OCI-M1 (cell line): ENCODE measurements around the gene DOCK8.
"Not testable (repeated sequence)": the region's sequence is repeated elsewhere in the genome, so short reads cannot be mapped to it uniquely, and the experiment has no call there.

Experiments used
- DNase-seq: peaks from one replicate; lab custom pipeline; 2025; lab: John Stamatoyannopoulos, UW

DOCK8 gene

DNA sequence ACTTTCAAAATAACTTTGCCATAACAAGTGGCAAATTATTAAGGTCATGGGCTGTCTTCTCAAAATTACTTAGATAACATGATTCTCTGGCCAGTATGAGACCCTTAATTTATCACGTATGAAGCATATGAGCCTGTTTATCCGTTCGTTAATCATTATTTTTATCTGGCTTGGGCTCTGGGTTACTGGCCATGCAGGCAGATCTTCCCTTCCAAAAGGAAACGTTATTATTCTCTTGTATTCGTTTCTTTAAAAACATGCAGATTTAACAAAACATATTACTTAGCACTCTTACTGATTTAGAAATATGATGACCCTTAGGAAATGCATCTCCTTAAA is 148.6 kb downstream of the DOCK8 start:
- DNase-seq: no peak

DNA sequence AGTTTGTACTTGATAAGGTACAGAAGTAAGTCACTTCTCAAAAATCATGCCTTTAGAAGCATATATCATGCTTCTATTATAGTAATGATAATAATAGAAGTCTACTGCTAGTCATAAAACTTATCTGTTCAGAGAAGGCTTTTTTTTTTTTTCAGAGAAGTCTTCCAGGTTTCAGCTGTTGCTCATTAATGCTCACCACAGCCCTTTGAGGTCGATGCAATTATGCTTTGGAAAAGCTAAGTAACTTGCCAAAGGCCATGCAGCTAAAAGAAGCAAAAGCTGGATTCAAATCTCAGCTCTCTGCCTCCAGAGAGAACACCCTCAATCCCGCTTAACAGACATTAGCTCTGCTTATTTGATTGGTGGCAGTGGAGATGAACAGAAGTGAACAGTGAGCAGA is 150.8 kb downstream of the DOCK8 start:
- DNase-seq: no peak

DNA sequence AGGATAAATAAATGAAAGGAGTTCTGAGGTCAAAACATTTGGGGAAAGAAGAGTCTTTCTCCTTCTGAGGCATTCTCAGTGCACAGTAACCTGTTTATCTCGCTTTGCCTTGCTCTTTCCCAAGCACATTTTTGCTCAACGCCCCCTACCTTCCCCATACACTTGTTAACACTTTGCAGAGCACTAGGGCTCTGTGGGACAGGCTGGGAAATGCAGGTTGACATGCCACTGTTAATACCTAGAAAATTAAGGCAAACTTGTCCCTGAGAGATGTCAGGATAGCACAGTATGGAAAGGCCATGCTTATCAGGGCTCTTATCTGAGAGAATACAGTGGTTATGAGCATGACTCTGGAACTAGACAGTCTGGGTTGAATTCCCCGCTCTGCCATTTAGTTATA is 152.0 kb downstream of the DOCK8 start:
- DNase-seq: no peak

DNA sequence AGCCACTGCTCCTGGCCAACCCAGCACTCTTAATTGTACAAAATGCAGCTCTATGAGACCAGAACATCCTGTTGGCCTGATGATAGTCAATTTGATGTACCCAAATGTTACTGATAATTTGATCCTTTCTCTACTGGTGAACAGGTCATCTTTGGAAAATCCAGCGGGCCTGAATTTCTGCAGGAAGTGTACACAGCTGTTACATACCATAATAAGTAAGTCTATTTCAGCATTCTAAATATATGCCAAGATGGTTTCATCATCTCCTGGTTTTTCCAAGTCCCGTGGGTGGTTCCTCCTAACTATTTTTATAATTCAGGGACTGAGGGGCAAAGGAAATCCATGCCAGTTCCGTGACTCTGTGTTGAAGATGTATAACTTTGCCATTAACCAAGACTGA is 155.4 kb downstream of the DOCK8 start:
- DNase-seq: no peak

DNA sequence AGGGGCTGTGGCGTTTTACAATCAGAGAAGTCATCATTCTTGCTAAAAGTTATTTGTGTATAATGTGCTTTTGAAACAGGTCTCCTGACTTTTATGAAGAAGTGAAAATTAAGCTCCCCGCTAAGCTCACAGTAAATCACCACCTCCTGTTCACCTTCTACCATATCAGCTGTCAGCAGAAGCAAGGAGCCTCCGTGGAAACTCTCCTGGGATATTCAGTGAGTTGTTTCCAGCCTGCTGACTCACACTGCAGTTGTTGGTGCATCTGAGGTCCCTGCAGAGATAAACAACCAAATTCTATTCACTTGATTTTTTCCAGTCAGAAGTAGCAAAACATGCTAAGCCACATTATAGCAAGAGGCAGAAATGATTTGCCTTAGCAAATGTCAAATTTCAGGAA is 156.7 kb downstream of the DOCK8 start:
- DNase-seq: no peak

DNA sequence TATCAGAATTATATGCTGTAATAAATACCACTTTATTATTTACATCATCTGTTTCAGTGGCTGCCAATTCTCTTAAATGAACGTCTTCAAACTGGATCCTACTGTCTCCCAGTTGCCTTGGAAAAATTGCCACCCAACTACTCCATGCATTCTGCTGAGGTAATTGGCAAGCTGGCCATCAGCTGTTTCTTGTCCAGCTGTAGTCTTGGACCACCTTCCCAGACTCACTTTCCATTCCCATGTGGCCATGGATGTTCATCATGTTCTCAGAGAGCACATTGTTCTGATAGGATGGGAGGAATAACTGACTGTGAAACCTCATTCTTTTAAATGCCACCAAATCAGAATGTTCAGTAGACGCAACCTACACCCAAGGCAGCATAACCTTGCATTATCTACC is 157.5 kb downstream of the DOCK8 start:
- no peak for DNase-seq

DNA sequence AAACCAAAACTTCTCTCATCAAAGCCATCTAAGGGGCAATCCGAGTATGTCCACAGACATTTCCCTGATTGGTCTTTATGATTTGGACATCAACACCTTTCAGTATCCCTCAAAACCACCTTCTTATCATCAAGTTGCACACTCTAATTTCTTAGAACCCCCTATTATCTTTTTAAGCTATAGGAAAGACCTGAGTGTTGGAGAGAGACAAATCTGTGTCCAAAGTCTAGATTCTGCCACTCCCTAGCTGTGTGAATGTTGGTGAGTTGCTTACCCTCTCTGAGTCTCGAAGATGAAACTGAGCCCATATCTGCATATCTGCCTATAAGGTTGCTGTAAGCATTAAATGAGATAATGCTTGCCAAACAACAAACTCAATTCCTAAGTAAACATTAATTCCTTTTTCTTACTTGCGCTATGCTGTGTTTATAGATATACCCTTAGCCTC is 159.1 kb downstream of the DOCK8 start:
- DNase-seq: peak; percentile 25

DNA sequence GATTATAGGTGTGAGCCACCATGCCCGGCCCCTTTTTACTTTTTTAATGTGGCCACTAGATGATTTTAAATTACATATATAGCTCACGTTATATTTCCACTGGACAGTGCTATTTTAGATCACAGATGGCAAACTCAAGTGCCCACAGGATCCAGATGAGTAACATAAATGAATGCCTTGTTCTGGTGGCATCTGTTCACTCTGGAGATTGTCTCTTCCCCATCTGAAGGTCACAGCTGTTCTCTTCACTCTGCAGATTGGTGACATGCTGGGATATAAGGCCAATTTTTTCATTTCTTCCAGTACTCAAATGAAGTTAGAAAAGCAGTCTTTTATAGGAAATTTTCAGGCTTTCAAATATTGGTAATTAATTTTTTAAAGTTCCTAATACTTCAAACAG is 160.1 kb downstream of the DOCK8 start:
- DNase-seq: no peak

DNA sequence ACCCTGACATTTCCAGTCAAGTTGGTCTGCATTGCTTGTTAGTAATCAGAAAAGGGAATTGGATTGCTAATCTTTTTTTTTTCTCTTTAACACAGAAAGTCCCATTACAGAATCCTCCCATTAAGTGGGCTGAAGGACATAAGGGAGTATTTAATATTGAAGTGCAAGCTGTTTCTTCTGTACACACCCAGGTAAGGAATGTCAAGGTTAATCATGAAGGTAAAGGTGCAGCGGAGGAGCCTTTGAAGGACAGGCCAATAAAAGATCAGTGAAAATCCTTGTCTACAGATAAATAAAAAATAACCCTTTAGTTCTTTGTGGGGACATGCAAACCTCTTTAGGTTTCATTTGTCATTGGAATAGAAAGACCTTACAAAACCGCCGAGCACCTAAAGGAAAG is 161.4 kb downstream of the DOCK8 start:
- no peak for DNase-seq

DNA sequence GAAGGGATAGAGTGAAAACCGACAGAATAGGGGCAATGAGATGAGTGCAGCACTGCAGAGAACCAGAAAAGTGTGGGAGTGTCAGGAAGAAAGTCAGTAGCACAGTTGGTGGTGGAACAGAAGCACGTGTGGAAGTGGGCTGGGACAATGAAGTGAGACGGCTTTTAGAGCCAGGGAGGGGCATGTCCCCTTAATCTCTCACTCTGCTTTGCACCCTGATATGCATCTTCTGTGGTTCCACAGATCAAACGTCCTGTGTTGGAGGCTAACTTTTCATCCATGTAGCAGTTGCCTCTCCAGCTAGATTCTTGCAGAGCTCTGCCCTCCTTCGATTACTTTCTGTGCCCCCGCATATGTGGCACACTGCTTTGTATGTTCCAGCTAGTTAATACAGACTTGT is 163.6 kb downstream of the DOCK8 start:
- no peak for DNase-seq

DNA sequence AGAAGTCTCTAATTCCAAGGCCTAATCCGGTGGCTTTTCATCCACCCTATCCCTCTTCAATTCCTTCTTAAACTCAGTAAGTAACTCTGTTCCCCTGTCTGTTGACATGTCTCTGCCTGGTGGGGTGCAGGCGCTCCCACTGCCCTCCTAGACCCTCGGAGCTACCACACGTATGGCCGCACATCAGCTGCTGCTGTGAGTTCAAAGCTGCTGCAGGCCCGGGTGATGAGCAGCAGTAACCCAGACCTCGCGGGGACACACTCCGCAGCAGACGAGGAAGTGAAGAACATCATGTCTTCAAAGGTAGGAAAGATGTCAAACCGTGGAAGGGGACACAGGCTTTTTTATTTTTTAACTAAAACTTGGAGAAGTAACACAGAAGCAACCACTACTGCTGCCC is 167.7 kb downstream of the DOCK8 start:
- no peak for DNase-seq

DNA sequence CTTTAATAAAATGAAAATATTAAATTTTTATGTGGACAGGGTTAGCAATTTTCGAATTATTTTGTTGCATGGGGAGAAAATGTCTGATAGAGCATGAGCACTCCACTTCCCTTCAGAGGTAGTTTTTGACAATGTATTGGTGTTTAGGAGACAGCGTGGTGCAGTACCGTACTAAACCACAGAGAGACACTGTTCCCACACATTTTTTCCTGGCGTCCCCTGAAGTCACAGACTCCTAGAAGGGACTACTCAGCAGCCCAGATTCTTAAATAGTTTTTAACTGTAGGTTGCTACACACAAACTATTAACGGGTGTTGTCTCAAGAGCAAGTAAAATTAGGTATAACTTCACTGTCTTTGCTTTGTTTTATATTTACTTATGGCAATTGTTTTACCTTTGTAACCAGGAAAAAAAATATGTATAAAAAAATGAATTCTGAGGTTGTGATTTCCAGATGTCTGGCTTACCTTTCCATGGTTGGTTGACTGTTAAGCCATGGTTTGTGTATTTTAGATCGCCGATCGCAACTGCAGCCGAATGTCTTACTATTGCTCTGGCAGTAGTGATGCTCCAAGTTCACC is 171.2 kb downstream of the DOCK8 start:
- peak; percentile 10 for DNase-seq

DNA sequence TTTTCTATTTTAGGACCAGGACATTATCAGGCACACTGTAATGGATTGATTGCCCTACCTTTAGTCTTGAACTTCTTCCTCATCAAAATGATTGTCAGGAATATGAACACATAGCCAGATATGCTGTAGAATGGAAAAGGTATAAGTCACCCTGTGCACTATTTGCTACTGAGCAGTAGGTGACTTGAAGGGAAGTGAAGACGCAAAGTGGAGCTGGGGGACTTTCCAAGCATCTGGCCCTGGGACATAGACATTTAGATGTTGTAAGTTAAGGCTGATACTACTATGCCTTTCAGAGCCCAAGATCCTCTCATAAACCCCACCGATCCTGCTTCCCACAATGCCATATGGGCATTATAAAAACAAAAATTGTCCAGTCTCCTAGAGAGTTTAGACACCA is 174.5 kb downstream of the DOCK8 start:
- DNase-seq: no peak

DNA sequence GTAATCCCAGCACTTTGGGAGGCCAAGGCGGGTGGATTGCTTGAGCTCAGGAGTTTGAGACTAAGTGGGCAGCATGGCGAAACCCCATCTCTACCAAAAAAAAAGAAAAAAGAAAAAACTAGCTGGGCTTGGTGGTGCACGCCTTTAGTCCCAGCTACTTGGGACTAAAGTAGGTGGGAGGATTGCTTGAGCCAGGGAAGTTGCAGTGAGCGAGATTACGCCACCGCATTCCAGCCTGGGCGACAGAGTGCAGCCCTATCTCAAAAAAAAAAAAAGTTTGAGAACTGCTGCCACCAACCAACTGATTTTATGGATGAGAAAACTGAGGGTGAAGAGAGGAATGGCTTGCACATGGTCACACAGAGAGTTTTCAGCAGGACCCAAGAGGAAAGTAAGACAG is 175.1 kb downstream of the DOCK8 start:
- DNase-seq: no peak

DNA sequence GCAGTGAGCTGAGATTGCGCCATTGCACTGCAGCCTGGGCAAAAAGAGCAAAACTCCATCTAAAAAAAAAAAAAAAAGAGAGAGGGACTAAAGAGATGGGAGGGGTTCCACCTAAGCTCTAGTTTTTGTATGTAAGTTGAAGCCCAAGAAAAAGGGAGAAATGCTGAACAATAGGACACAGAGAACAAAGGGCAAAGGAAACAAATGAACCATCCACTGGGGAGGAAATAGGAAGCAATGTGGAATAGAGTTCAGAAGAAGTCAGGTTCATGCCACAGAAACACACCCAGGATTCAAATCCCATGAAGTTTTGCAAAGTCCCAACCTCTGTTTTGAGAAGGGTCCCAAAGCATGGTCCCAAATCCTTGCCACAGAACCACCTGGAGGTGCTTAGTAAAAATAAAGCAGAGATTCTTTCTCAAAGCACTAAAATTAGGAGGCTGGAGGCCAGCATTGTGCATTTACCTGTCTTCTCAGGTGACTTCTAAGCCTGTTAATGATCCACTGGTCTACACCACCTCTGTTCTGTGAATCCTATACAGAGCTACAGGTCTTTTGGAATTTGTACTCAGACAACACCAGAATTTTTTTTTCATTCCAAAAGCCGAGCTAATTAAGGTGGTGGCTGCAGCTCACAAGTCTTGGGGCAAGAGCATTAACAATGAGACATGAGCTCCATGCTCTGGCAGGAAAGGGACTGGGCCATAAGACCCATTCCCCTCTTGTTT is 177.6 kb downstream of the DOCK8 start:
- DNase-seq: no peak

DNA sequence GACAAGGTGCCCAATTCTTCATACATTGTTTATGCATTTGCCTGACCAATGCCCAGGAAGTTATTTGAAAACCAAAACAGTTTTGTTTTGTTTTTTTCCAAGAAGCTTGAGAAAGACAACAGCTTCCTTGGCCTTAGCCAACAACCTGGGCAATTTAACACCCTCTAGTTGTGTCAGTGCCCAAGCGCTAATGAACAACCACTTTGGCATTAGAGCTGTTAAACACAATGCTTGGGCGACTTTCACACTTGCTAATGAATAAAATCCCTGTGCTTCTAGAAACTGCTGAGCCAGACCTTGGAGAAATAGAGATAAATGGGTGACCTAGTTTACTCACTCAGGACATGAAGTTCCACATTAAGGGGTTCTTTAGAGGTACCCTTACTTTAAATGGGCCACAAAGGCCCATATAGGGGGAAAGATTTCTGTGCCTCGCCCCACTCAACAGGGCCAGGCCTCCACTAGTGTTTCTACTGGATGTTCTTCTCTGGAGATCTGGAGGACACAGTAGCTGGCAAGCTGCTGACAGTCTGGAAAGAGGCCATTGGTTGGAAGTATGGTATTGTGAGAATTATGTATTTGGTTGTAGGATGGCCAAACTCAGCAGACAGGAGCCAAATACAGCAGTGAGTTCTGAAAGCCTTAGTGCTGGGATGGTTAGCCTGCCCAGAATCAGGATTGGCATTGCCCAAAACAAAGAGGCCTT is 179.8 kb downstream of the DOCK8 start:
- no peak for DNase-seq

DNA sequence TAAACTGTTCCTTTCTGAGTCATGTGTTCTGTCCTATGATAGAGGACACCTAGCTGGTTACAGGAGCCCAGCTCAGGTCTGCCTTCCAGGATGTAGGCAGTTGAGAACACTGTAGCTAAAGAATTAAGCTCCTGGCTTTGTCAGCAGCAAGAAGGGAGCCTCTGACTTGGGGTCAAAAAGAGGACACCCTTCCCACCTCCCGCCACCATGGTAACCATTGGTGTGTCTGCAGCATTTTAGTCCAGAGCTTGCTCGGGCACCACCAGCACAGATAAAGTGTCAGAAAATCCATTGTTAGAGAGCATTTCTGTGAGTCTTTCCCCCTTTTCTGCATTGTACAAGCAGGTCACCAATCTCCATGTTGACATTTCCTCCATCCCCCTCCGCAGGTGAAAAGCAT is 181.7 kb downstream of the DOCK8 start:
- no peak for DNase-seq

DNA sequence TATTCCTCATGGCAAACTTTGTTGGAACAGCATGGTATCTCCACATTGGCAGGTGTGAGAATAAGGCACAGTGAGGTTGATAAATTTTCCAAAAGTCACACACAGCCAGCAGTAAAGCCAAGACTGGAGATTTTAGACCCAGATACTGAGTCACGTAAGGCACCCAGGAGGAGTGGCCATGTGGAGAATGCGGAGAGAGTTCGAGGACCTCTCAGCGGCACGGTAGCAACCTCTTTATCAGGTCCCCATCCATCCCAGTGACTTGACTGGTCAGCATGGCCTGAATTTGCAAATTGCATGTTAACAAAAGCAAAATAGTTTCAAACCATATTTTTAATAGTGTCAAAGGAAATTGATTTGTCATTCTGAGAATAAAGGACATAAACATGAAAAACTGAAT is 183.4 kb downstream of the DOCK8 start:
- DNase-seq: no peak

DNA sequence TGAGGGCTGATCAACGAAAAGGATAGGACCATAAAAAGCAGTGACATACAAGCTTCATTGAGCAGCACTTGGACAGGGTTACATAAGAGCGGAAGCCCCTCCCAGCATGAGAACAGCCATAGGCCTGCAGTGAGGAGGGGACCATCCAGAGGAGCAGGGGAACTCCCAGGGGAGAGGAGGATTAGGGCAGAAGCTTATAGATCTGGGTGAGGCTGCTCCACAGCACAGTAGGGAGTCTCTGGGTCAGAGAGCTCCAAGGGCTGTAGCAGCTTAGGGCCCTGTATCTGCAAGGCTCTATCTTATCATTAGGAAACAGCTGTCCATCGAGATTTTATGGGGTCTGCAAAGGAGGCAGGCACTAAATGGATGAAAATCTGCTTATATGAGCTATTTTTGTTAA is 186.6 kb downstream of the DOCK8 start:
- no peak for DNase-seq

DNA sequence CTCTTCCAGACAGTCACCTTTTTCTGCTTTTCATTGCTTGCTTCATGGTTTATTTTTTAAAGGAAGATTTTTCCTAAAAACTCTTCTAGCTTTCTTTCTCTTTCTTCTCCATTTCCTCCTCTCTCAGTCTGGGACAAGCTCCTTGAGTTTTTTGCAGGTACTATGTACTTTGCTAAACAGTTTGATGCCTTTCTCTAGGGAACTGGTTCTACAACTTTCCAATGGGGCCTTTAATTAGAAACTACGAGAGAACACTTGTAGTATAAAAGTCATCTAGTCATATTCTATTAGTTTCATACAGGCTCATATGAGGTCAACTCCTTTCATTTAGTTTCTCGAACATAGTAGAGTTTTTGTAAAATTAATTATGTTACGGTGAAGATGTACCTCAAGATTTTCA is 189.6 kb downstream of the DOCK8 start:
- no peak for DNase-seq

DNA sequence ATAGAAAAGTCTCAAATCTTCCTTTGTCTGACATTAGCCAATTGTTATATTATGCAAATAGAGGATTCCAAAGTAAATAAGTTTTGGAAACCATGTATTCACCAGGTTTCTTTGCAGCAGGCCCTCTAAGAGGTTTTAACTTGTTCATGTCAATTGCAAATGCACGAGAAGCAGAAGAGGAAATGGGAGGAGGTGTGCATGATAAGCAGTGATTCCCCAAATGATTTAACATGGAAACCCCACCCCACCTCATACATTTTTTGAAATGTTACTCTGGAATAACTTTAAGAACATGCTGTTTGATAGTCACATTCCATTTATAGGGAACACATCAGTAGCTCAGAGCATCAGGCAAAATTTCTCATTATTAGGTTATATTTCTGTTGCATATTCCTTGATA is 190.7 kb downstream of the DOCK8 start:
- no peak for DNase-seq

DNA sequence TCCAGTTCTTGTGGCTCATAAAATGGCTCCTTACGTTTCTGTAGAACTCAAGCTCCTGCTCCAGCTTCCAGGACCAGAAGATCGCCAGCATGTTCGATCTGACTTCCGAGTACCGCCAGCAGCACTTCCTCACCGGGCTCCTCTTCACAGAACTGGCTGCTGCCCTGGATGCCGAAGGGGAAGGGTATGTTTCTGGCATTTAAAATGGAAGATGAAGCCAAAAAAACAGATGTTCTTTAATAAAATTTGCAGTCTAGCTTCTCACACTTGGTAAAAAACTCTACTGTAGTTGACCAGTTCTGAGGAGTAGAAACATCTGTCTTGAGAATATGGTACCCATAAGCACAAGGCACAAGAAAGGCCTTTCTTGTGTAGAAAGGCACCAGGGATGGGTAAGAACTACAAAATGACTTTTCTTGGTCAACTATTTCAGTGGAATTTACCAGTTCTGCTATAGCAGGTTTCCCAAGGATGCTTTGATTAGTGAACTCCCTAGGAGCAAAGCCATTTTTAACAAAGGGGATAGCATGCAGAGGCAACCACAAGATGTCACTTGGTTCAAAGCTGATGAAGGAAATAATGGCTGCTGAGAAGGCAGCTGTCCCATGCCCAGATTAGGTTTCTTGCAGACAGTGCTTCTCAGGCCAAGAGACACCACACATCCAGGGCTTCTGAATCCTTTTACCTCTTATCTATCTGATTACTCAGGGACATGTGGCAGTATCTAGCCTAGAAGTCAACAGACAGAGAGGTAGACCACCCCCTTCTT is 192.4 kb downstream of the DOCK8 start:
- DNase-seq: no peak

DNA sequence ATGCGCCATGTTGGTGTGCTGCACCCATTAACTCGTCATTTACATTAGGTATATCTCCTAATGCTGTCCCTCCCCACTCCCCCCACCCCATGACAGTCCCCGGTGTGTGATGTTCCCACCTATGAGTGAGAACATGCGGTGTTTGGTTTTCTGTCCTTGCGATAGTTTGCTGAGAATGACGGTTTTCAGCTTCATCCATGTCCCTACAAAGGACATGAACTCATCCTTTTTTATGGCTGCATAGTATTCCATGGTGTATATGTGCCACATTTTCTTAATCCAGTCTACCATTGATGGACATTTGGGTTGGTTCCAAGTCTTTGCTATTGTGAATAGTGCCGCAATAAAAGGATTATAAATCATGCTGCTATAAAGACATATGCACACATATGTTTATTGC is 195.0 kb downstream of the DOCK8 start:
- not testable (repeated sequence) for DNase-seq
